ENCODE results near the gene POLR2C.

The POLR2C gene

DNA sequence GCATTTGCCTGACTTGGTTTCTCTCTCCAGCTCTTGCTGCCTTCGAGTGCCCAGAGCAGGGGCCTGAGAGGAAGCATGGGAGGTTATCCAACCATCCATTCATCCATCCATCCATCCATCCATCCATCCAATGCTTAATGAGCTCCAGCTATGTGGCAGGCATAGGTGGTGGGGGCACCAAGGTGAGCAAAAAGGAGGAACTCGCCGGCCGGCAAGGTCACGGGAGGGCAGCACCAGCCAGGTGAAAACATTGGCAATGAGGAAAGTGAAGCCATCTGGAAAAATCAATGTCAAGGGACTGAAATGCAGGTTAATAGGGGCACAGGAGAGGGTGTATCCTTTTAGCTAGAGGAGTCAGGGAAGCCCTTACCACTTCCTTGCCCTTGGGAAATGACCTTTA lies 42.0 kb downstream of the POLR2C start:
- DNase-seq = no peak

DNA sequence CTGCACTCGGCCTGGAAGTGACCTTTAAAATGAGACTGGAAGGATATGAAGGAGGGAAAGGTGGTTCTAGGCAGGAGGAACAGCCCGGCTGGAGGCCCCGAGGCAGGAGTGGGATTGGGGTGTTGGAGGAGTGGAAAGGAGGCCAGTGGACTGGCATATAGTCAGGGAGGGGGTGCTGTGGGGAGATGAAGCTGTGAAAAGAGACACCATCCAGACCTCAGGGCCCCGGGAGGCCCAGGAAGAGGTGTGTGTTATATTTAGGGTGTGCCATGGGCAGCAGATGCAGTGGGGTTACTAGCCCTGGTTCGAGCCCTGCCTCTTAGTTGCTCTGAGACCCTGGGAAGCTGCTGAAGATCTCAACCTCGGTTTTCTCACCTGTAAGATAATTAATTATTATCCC lies 42.7 kb downstream of the POLR2C start:
- DNase-seq = no peak

DNA sequence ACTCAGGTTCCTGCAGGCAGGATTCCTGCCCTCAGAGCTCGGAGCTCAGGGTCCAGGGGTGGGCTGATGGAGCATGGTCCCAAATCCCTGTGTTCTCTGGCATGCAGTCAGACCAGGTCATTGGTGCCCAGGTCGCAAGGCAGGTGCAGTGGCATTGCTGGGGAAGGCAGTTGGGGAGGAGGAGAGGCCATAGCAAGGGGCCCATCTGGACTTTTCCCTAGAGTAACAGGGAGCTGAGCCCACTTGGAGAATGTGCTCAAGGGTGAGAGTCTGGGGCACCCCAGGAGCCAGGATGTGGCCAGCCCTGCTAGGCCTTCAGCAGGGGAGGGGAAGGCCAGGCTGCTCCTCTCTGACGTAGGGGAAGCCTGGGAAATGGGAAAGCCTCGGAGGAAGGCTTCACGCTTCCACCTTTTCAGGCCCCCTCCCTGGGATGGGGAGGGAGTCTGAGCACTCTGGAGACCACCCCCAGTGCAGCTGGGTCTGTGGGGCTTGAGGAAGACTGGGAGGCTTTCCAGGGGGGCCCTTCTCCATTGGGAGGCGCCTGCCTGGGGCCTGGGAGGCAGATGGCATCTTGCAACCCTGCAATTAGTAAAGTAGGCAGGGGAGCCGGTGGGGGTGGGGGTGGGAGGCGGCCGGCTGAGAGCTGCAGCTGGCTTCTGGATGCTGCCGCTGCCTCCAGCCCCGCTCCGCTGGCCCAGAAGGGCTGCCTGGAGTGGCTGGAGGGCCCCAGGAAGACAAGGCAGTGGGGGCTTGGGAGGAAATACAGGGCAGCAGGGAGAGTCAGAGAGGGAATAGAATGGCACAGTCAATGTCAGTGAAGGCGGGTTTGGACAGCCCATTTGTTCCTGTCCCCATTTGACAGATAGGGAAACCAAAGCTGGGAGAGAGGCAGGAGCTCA lies 44.9 kb downstream of the POLR2C start:
- DNase-seq = no peak

DNA sequence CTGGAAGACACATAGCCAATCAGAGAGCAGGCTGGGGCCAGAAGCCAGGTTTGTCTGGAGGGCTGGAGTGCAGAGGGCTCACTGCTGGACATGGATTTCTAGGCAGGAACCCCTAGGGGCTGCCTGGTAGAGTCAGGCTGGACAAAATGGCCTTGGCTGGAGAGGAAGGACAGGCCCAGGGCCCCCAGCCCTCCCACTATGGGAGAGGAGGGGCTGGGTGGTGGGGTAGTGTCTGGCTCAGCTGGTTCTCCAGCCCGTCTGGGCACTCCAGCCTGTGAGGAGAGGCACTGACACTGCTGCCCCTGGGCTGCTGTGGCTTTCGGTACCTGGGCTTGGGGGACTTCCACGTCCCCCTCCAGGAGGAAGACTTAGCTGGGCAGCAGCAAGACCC lies 45.6 kb downstream of the POLR2C start:
- DNase-seq = no peak

DNA sequence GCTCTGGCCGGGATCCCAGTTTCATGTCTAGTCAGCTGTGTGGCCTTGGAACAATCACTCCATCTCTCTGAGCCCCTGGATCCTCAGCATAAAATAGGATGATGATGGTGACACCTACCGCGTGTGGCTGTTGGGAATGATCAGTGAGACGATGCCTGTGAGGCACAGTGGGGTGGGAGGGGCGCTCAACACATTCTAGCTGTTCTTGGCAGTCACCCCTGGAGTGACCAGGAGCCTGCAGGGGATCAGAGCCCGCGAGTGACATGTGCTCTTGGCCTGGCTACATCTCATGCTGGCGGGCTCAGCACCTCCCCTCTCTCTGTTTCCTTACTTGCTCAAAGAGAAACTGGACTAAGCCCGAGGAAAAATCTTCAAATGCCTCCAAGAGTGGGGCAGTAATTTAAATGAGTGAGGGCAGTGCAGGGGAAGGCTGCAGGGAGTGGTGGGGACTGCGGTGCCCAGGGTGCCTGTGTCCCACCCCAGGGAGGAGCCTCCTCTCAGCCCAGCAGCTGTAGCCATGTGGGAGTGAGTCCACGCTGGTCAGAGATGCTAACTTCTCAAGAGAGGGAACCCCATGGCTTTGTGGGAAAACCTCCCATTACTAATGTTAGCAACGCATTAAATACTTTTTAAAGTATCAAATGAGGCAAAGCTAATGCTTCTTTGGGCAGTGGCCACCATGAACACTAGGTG lies 46.9 kb downstream of the POLR2C start:
- DNase-seq = no peak

DNA sequence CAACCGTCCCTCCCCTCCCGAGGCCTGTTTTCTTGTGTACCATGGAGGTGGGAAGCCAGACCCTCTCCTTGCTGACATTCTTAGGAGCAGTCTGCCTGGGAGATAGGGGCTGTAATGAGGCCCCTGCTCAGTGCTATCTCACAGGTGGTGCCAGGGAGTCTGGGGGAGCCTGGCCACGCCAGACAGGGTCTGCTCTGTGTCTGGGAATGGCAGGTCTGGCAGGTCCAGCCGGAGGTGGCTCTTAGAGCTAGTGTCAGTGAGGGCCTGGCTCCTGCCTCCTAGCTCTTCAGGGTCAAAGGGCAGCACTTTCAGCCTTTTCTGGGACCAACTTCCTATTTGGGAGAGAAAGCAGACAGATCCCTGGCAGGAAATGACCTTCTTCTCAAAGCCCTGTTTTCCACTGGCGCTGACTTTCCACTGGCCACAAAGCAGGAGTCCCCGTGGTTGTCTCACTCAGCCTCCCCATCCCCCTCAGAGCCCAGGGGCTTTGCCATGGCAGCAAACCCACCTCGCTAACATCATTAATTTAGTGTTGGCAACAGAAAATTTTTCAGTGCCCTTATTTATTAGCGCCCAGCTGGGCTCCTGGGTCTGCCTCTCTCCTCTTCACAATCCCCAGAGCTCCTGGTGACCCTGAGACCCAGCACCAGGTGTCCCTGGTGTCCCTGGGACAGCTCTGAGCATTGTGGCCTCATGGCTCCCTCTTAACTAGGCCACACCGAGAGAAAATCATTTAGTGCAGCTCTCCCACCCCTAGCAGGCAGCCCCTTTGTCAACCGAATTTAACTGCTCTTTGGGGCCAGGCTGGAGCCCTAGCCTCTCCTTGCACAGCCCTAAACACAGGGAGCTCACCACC lies 47.8 kb downstream of the POLR2C start:
- DNase-seq = no peak

DNA sequence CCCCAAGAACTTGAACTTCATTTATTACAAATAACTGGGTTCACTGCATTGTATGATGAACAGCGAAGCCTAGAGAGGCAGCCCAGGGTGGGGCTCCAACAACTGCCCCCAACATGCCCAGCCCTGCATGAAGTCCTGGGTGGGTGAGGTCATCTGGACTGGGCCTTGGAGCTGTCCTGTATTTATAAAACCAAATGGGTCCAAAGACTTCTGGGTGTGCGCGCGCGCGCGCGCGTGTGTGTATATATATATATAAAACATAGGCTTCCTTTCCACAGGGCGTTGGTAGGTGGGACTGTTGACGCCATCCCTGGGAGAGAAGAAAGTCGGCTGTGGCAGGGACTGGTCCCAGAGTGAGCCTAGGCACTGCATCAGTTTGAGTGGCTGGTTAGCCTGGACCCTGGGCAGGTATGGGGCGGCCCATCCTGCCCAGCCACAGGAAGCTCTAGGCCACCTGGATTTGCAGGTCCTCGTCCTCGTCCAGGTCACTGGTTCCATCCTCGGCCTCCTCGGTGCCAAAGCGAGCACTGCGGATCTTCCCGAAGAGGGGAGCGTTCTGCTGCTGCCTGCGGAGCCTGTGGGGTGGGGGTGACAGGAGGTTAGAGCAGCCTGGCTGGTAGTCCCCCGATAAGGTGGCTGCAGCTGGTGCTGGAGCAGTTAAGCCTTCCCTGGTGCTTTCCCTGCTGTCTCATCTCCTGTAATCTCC lies 50.0 kb downstream of the POLR2C start:
- DNase-seq = no peak

DNA sequence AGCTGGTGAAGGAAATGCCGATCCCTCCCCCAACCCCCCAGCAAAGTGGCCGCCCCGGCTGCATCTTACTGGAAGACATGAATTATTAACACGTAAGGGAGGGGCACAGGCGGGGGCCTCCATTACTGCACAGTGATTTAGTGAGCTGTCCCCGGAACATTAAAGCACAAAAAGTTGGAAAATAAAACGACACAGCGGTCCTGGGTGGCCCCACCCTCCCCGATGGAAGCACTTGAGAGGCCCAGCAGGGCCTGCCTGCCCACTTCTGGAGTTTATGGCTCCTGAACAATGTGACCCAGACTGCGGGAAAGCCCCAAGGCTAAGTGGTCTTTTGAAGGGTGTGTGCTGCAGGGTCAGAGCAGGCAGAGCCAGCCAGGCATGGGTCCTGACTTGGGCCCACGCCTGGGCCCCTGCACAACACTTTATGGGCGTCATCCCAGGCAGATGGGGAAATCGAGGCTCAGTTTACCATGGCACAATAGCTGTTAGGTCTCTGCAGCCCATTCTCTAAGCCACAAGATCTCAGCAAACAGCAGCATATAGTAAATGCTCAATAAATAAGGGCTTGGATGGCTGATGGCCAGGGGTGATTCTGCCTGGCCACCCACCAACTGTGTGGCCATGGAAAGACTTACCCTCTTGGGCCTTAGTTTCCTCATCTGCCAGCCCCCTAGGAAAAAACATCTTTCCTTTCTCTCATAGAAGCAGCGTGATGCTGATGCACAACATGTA lies 51.1 kb downstream of the POLR2C start:
- DNase-seq = no peak

DNA sequence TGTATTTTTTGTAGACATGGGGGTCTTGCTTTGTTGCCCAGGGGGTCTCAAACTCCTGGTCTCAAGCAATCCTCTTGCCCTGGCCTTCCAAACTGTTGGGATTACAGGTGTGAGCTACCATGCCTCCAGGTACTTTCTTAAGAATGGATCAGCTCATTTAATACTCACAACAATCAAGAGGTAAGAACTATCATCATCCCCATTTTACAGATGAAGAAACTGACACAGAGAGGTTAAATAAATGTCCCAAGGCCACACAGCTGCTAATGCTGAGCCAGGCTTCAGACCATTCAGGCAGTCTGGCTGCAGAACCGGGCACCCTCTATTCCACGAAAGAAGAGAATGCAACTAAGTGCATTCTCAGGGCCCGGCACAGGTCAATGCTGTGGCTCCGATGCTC lies 51.9 kb downstream of the POLR2C start:
- DNase-seq = no peak

DNA sequence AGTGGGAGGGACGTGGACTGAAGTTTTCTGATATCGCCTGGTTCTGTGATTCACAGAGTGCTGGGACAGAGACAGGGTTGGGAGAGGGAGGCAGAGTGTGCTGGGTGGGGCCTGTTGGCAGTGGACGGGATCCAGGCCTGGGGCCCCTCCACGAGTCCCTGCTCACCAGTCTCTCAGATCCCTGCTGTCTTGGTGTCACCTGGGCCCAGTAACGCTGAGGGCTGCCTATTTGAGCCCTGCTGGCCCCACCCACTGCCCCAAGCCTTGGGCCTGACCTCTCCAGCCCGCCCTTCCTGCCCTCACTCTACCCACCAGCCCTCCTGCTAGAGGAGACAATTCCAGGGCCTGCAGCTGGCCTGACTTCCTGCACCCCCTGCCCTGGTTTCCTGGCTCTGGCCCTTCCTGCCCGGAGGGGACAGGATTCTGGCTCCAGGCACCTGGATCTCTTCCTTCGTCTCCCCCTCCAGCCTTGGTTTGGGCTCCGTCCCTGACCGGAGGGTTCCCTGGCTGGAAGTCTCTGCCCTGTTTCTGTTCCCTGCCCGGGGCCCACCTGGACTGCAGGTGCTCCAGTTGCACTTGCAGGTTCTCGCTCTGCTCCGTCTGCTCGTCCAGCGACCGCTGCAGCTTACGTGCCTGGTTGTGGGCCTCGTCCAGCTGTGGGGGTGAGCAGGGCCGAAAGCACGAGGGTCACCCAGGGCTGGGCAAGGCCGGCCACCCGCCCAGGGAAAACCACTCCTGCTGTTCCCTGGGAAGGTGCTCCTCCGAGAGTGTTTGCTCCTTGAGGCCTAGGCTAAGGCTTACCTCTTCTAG lies 52.5 kb downstream of the POLR2C start:
- no peak for DNase-seq

DNA sequence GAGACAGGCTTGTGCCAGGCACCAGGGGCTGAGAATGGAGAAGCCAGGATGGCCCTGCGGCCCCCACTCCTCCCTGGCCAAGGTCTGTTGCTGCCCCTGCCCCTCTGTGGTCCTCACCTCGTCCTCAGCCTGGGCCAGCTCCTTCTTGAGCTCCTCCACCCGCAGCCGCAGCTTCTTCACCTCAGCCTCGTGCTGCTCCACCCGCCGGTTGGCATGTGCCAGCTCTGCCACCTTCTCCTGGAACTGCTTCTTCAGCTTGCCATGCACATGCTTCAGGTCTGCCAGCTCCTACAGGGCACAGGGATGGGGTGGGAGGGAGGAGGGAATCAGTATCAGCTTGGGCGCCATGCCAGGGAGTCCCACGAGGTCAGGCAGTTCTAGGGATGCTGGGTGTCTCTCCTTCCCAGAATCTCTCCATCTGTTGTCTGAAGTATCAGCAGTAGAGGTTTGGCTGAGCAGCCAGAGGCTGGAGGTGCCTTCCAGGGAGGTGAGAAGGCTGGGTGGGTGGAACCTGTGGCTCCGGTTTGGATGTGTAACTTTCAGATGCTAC lies 53.8 kb downstream of the POLR2C start:
- DNase-seq = no peak

DNA sequence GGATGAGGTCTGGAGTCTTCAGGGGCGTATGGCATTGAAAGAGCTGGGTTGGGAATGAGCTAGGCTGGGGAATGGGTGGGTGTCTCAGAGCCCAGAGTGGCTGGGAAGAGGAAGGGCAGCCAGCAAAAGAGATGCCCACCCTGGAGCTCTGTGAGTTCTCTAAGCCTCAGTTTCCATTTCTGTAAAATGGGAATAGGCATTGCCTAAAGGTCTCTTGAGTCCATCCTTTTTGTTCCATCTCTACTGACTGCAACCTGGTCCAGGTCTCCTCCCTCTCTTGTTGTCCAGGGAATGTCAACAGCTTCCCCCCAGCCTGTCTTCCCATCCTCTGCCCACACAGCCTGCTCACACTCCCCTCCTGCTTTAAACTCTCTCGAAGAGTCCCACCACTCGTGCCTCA lies 54.3 kb downstream of the POLR2C start:
- DNase-seq = no peak

DNA sequence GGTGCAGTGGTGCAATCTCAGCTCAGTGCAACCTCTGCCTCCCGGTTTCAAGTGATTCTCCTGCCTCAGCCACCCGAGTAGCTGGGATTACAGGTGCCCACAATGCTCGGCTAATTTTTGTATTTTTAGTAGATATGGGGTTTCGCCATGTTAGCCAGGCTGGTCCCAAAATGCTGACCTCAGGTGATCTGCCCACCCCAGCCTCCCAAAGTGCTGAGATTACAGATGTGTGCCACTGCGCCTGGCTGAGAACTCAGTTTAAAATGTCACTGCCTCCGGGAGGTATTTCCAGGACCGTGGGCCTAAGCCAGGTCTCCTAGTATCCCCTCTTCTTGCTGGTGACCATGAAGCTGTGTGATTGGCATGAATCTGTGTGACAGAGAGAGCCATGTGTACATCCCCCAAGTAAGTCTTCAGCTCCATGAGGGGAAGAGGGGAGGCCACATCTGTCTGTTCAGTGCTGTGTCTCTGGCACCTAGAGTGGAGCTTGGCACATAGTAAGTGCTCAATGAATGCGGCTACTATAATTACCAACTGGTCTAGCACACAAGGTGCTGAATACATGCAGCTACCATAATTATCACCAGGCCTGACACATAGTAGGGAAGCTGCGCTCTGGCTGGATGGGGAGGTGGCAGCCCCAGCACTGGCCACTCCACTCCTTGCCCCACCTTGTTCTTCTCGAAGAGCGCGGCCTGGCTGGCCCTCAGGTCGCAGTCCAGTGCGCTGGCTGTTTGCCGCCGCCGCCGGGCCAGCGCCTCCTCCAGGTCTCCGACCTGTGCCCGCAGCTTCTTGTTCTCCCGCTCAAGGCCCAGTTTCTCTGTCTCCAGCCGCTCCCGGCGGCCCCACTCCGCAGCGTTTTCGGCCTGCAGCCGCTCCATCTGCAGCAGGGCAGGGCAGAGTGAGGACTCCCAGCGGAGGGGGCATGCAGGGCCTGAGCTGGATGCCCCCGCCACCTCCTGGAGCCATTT lies 55.2 kb downstream of the POLR2C start:
- DNase-seq = peak; percentile 70

DNA sequence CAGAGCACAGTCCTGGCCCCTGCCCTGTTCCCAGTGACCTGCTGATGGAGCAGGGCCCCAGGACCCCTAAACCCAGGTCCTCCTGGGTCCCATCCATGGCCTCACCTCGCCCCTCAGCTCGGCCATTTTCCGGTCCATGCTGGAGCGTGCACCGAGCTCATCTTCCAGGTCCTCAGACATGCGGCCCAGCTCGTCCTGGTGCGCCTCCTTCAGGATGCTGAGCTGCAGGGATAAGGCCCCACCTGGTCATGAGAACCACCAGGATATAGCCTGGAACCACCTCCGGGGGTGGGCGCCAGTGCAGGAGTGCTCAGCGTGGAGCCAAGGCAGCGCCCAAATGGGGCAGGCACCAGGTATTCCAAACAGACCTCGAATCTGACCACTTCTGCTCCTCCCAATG lies 56.0 kb downstream of the POLR2C start:
- no peak for DNase-seq

DNA sequence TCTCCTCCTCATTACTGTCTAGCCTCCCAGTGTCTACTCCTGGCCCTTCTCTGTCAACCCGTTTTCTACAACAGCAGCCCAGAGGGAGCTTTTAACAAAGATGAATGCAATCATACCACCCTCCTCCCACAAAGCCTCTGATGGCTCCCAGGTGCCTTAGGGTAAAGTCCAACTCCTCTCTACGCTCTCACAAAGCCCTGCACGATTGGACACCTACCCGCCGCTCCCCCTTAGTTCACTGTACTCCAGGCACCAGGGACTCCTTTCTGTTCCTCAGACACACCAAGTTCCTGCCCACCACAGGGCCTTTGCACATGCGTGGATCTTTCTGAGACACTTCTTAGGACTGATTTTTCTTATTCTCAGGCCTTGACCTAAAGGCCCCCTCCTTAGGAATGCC lies 56.4 kb downstream of the POLR2C start:
- no peak for DNase-seq

DNA sequence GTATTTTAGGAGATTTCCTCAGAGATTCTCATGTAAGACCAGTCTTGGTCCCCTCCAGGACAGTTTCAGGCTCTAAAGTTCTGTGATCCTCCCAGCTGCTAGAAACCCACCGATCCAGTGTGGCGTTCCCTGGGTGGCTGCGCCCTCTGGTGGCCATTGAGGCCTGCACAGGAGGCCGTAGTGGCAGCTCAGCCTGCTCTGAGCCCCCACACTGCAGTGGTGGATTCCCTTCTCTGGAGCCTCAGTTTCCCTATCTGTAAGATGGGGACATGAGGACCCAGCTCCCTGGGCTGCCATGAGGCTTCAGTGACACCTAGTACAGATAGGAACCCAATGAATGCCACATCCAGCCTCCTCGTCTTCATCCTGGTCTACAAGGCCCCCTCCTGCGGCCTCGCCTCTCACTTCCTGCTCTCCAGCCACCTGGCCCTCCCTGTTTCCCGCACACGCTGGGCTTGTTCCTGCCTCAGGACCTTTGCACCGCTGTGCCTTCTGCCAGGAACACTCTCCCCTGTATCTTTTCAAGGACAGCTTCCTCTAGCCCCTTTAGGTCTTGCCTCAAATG lies 57.4 kb downstream of the POLR2C start:
- DNase-seq = peak; percentile 83

Data from RPMI8226 (cell line).